ENCODE data around the gene PRR13.
"Not testable (repeated sequence)": the region's sequence is repeated elsewhere in the genome, so short reads cannot be mapped to it uniquely, and the experiment has no call there.

PRR13 gene

DNA sequence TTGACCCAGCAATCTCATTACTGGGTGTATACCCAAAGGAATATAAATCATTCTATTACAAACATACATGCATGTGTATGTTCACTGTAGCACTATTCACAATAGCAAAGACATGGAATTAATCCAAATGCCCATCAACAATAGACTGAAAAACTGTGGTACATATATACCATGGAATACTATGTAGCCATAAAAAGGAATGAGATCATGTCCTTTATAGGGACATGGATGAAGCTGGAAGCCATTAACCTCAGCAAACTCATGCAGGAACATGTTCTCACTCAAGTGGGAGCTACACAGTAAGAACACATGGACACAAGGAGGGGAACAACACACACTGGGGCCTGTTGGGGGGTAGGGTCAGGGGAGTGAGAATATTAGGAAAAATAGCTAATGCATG lies 2.0 kb upstream of the PRR13 start:
- DNase-seq = not testable (repeated sequence)

DNA sequence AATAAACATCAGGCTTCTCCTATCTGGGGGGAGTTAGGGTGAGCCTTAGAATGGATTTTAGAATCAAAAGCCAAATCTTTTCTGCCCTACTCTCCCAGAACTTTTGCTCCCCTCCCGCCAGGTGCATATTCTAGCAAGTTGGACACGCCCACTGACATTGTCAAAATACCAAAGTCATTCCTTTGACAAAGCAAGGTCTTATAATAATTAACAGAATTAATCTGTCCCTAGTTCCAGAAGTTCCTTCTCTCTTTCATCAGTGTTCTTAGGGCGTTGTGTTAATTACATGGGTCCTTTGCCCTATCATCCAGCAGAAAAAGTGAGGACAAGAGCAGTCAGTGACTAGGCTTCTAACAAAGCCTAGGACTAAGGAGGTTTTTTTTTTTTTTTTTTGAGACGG lies 2.4 kb downstream of the PRR13 start:
- no peak for DNase-seq

DNA sequence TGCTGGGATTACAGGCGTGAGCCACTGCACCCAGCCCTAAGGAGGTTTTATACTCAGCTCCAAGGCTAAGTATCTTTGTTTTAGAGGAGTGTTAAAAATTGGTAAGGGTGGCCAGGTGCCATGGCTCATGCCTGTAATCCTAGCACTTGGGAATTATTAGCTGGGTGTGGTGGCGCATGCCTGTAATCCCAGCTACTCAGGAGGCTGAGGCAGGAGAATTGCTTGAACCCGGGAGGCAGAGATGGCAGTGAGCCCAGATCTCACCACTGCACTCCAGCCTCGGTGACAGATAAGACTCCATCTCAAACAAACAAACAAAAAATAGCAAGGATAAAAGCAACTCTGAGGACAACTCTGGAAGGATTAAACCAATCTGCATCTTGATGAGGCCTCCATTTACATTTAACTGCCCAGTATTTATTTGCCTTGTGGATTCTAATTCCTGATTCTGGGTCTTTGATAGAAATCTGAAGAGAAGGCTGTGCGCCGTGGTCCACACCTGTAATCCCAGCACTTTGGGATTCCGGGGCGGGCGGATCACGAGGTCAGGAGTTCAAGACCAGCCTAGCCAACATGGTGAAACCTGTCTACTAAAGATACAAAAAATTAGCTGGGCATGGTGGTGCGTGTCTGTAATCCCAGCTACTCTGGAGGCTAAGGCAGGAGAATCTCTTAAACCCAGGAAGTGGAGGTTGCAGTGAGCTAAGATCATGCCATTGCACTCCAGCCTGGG lies 3.2 kb downstream of the PRR13 start:
- DNase-seq = not testable (repeated sequence)

DNA sequence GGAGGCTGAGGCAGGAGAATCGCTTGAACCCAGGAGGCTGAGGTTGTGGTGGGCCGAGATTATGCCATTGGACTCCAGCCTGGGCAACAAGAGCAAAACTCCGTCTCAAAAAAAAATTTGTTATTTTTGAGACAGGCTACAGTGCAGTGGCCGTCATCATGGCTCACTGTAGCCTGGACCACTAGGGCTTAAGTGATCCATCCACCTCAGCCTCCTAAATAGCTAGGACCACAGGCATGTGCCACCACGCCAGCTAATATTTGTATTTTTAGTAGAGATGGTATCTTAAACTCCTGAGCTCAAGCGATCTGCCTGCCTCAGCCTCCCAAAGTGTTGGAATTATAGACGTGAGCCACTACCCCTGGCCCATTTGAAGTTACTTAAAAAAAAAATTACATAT lies 9.4 kb downstream of the PRR13 start:
- DNase-seq = no peak

DNA sequence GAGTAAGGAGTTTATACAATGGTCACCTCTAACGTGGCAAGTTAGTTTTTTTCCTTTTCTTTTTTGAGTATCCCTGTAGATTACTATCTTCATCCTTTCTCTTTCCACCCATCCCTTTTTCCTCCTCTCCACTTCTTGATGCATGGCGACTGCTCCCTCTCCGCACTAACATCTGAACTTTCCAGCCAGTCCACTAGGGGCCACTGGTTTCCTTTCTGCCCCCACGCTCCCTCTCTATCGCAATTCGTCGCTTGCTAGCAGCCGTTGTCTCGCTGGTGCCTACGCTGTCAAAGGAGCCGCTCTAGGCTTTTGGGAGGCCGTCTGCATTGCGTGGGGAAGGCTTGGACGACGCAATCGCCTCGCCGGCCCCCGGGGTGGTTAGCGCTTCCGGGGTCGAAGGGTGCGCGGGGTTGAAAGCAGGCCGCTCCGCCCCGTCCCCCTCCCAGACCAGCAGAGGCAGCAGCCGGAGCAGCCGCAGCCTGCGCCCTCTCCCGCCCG lies 10.2 kb downstream of the PRR13 start, which contains the start of gene PCBP2:
TSS of gene PCBP2 (plus strand) at position 442 of the 498 bp plus-strand sequence. CDS start 2,699 bp downstream, outside the sequence.
- DNase-seq = peak; percentile 99

DNA sequence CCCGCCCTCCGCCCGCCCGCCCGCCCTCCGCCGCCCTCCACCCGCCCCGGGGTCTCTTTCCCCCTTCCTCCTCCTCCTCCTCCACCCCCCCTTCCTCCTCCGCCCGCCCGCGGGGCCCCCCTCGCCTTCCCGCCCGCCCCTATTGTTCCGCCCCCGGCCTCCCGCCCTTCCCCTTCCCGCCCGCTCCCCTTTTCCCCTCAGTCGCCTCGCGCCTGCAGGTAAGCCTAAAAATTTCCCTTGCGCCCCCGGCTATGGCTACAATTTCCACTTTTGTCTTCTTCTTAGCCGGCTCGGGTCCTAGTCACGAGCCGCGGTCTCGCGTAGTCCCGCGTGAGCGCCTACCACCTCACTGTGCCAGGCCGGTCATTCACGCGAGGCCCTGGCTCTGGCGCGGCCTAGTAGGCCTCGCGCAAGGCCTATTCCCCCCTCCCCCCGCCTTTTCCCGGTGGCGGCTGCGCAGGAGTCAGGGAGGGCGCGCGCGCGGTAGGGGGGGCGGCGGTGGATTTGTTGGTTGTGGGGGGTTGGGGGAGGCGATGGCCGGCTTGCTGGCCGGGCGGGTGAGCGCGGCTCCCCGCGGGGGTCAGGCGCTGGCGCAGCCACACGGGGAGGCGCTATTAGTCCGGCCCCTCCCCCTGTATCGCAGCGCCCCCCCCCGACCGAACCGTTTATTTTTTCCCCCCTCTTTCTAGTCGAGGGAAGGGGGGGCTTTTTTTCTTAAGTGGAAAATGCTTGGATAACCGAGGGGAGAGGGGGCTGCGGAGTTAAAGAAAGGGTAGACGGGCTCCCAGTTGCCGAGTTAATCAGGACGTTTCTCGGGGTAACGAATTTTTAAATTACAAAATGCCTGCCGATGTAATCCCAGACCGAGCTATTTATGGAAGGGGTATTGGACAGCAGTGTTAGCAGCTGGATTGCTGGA lies 10.9 kb downstream of the PRR13 start:
- peak; percentile 89 for DNase-seq

DNA sequence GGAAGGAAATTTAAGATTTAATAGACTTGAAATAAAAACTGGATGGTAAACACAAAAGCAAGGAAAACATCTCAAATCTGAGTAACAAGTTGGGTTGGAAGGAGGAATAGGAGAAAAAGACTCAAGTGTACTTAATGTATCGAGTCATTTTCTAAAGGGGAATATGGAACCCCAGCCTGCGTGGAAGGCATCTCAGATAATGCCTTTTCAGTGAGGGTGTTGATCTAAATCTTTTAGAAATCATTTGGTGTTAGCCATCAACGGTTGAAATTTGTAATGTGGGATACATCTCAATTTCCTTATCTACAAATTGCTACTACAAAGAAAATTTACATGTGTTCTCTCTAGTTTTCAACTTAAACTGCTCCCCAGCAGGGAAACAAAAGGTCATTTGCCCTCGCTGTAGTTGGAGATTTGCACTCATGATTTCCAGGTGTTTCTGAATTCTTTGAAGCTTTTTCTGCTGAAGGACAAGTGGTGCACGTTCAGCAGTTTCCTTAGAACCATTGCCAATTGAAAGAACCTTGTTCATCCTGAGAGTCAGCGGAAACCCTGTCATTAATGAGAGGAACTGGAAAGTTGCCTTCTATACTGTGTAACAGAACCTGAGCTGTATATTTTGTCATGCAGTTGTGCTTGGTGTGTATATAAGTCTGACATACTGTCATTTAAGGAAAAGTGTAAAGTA lies 12.6 kb downstream of the PRR13 start:
- DNase-seq = no peak

DNA sequence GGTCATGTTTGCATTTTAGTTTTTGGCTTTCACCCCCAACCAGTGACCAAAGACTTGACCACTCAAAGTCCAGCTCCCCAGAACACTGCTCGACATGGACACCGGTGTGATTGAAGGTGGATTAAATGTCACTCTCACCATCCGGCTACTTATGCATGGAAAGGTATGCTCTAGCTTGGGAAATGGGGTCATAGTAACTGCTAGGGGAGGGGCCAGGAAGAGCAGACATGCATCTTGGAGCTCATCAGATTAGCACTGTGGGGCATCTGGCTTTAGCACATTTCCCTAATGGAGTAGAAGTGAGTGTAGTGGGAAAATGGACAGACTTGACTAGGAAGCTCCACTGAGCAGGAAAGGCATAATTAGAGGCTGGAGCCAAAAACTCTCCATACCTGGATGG lies 13.2 kb downstream of the PRR13 start:
- DNase-seq = no peak

DNA sequence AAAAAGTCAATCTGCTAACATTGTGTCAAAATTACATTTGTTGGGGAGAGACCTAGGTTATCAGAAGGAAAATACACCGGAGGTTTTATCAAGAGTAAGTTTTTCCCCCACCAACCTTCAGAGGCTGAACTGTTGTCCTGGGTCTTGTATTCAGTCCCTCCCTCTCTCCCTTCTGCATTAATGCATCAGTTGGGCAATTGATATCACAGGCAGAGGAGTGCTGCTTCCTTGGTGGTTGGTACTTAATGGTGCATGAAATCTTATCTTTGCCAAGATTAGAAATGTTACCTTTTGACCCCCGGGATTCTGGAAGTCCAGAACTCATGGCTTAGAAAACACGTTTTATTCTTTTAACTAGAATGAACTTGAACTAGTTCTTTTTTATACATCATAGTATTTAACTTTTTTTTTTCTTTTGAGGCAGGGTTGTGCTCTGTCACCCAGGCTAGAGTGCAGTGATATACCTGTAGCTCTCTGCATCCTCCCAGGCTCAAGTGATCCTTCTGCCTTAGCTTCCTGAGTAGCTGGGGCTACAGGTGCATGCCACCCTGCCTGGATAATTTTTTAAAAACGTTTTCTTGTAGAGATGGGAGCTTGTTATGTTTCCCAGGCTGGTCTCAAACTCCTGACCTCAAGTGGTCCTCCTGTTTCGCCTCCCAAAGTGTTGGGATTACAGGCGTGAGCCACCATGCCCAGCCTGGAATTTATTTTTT lies 15.3 kb downstream of the PRR13 start:
- no peak for DNase-seq

DNA sequence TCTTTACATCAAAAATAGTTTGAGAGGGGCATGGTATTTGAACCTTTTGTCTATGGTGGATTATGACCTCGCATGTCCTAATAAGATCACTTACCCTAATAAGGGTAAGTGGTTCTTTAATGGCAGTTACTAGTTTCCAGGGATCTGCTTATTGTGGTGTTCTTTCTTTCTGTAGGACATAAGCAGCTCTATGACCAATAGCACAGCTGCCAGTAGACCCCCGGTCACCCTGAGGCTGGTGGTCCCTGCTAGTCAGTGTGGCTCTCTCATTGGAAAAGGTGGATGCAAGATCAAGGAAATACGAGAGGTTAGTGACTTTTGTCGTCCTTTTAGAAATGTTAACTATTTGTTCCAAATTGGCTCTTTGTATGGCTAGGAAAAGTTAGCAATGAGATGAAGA lies 17.6 kb downstream of the PRR13 start:
- DNase-seq = no peak

DNA sequence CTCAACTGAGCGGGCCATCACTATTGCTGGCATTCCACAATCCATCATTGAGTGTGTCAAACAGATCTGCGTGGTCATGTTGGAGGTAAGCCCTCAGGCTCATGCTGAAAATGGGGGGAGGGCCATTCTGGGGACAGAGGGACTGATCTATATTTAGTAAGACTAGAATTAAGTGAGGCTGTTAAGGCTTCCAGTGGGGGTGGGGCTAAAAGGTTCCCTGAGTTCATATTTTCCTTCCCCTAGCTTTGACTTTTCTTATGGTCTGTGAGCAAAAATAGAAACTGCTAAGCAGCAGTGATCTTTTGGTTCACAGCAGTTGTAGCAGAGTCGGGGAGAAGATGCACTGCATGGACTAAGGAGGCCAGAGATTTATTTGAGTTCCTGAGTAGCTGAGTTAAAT lies 19.5 kb downstream of the PRR13 start:
- no peak for DNase-seq

DNA sequence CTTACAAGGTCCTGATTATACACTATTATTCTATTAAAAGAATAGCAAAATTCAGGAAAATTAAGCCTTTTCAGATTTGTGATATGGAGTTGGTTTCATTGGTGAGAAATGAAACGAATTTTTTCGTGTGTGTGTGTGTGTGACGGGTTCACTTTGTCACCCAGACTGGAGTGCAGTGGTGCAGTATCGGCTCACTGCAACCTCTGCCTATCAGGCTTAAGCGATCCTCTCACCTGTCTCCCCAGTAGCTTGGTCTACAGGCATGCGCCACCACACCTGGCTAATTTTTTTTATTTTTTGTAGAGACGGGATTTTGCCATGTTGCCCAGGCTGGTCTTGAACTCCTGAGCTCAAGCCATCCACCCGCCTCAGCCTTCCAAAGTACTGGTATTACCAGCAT lies 20.1 kb downstream of the PRR13 start:
- DNase-seq = no peak

DNA sequence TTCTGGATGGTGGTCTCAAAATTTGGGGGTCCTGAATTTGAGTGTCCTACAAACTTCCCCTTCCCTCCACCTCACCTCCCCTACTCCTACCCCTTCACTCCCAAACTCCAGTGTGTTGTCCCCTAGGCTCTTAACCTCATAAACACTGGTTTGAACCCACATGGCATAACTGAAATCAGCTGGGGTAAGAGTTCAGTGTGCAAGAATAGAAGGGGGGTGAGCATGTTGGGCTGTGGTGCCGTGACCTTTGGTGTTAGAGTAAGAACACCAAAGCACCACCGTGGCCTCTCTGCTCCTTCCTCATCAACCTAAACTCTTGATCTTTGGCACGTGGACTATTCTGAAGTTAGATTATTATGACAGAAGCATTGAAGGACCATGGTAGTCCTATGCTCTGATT lies 21.4 kb downstream of the PRR13 start:
- DNase-seq = no peak

DNA sequence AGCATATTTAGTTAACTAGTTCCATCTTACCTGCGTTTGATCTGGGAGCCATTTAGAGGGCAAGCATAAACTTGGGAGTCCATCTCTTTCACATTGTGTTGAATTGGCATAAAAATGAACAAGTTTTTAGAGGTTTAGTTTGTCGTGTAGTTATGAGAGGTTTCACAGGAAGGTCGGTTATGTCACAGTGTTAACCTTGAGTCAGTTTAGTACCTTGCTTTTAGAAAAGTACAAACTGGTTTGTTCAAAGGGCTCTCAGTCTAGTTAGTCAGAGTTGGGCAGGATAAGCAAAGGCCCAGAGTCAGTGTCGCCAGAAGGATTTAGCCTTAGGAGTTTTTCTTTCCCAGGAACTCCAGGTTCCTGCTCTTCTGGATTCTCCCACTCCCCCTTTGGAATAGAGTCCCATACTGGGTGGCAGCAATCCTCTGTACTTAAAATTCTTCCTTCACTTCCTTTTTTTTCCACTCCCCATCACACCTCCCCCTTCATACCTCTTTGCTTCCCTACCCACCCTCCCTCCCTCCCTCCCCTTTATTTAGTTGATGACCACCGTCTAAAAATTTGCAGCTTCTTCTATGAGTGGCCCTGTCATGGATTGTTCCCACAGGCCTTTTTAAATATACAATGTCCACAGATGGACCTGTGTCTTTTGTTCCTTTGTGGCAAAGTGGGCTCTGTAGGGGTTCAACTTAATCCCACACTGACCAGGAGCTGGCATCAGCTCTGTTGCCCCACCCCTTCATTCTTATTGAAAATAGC lies 22.4 kb downstream of the PRR13 start:
- DNase-seq = no peak

DNA sequence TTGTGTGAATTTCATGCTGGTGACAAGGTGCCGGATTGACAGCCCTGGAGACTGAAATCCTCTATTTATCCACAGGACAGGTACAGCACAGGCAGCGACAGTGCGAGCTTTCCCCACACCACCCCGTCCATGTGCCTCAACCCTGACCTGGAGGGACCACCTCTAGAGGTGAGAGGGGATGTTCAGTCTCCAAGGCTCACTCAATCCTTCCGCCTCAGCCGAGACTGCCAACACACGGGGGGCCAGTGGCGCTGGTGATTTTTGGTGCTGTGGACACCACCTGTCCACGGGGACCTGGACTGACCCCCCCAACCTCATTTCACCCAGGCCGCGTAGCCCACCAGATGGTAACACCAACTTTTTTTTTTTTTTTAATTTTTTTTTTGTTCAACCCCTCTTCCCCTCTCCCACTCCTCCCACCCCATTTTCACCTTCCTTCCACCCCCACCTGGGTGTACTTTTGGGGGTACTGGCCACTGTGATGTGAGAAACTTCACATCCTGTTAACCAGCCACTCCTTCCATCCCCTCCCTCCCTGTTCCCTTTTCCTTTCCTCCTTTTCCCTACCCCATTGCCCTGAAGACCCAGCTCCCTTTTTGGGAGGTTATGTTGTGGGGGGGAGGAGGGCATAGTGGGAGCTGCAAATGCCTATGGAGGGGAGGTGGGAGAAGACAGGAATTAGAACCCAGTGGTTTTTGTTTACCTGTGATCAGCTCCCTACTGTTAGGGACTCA lies 23.3 kb downstream of the PRR13 start:
- DNase-seq = no peak

DNA sequence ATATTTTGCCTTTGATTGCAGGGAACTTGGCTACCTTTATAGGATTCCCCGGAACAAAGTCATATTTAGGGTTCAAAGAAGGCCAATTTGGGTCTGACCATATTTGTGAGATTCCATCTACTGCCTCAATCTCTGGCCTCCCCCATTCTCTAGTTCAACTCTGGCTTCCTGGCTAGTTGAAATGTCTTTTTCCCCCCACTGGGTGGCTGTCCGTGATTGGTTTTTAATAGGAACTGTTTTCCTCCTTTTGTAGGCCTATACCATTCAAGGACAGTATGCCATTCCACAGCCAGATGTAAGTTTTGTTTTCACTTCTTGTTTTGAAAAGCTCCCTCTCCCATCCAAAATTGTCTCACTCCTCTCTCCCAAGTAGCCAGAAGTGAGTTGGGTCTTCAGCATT lies 24.1 kb downstream of the PRR13 start:
- DNase-seq = no peak

DNA sequence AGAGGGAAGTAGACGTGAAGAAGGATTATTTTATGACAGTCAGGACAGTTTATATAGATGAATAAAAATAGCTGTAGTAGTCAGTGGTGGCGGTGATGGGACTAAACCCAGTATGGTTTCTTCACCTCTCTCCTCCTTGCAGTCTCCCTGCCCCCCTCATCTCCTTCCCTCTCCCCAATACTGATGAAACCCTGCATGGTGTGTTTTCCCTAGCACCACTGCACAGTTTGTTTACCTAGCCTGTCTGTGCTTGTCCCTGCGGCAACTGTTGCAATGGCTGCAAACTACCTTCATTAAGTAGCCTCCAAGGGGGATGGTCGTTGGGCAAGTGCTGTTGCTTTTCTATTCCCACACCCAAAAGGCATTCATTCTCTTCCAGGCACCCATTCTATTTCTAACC lies 25.1 kb downstream of the PRR13 start:
- no peak for DNase-seq

DNA sequence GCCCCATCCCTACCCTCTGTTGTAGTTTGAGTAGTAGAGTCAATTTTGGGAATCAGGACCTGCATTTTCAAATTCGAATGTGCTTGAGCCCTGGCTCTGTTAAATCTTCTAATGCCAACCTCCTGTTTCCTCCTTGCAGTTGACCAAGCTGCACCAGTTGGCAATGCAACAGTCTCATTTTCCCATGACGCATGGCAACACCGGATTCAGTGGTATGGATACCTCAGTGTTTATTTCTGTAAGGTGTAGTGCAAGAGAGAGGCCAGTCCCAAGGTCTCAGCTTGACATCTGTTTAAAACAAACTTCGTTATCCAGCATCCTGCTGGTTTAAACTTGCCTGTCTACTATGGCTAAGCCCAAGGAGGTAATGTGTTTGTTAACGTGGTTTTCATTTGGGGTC lies 25.5 kb downstream of the PRR13 start:
- no peak for DNase-seq

DNA sequence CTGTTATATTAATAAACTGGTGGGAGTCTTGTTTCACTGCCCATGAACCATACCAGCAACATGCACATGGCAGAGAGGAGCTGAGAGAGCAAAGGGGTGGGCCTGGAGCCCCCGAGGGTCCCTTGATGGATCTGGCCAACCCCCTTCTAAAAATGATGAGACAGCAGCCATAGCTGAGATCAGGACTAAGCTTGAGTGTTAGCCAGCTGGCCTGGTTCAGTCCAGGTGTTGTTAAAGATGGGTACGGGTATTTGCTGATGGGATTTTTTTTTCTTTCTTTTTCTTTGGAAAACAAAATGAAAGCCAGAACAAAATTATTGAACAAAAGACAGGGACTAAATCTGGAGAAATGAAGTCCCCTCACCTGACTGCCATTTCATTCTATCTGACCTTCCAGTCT lies 26.3 kb downstream of the PRR13 start:
- DNase-seq = no peak

DNA sequence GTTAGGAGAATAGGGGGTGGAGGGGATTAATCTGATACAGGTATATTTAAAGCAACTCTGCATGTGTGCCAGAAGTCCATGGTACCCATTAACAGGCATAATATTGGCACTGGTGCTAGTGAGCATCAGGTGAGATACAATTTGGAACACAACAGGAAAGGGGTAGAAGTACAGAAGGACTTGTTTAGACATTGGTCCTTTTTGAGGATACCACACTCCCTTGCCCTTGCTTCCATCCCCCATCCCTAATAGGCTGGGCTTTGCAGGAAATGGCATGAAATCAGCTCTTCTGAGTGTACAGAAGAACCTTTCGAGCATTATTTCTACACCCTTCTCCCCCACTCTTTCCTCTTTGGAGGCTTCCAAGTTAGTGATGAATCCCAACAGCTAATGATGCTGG lies 26.7 kb downstream of the PRR13 start:
- DNase-seq = no peak

DNA sequence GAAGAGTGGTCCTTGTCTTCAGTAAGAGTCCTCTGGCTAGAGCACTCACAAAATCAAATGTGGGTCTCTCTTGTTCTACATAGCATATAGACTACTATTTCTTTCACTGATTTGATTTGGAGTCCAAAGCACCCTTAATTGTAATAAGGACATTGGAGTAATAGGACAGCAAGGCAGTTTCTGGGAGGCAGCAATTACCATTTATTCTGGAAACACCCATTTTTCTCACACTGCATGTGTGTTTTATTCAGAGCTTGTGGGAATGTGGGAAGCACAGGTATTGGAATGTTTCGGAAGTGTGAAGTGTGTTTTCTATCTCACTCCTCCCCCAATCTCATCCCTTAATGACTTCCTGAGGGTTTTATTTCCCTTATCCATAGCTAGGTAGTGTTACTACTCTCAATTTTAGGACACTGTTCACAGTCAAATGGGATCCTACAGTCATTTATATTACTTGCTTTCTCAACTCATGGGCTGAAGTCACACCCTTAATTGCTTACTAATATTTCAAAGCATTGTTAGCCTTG lies 30.6 kb downstream of the PRR13 start:
- DNase-seq = no peak
